ENCODE data around the gene SMYD4. TPM values are rescaled to one million over a fixed set of nuclear protein-coding genes. Genes with fewer than 3 reads are reported as not detected.

The SMYD4 gene
- total RNA-seq, 1 experiment from 2014 or later, result 32.1 TPM

DNA sequence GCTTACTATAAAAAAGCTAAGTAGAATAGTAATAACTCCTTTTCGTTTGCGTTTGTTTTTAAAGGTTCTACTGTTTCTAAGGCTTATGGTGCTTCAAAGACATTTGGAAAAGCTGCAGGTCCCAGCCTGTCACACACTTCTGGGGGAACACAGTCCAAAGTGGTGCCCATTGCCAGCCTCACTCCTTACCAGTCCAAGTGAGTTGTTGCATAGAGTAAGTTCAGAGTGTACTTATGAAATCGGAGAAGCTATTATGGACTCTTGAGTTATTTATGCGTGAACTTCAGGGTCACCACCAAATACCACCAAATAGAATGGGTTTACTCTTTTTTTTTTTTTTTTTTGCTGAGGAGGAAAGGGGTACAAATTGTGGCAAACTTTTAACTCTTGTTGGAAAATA lies 45.9 kb upstream of the SMYD4 start:
- no peaks in the 10 kb centered on the region for H3K27me3 Mint-ChIP-seq (ENCODE audit: insufficient read depth, unreplicated experiment)
- H3K36me3 Mint-ChIP-seq (ENCODE audit: insufficient read depth, unreplicated experiment), result peaks cover 68% of the 10 kb centered on the region

DNA sequence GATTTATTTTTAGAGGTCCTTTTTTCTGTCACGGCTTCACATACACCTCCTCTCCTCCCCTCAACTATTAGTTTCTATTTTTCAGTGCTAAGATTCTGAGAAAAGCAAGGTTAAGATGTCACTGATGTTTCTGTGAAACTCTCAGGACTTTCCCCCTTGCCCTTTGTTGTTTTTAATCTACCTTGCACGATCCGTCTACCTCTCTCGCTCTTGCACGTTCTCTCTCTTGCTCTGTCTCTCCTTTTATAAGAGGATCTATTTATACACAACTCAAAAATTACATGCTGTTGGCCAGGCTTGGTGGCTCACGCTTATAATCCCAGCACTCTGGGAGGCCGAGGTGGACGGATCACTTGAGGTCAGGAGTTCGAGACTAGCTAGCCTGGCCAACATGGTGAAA lies 43.7 kb upstream of the SMYD4 start:
- no TSS peak for BruUV-seq (replicated peaks)
- Histone ChIP-seq H3K4me1 (no peaks in the 10 kb centered on the region), H3K4me3 (ENCODE audit: low read depth, low read length) (no peak overlapping the region), H3K9me3 (no peaks in the 10 kb centered on the region), H3K27me3 (replicated peaks; ENCODE audit: control insufficient read depth, insufficient read depth, low read length) (no peaks in the 10 kb centered on the region), H3K36me3 (ENCODE audit: control insufficient read depth, insufficient read depth, low read length) (peaks cover 4% of the 10 kb centered on the region)
- Mint-ChIP-seq H3K4me1 (ENCODE audit: low read depth, unreplicated experiment) (no peaks in the 10 kb centered on the region), H3K27me3 (ENCODE audit: insufficient read depth, unreplicated experiment) (no peaks in the 10 kb centered on the region), H3K4me3 (ENCODE audit: unreplicated experiment) (no peak overlapping the region), H3K27ac (ENCODE audit: unreplicated experiment) (no peak overlapping the region), H3K9me3 (ENCODE audit: unreplicated experiment) (no peaks in the 10 kb centered on the region), H3K36me3 (ENCODE audit: insufficient read depth, unreplicated experiment) (peaks cover 59% of the 10 kb centered on the region)
- DNase-seq, result no peak
- TF ChIP-seq CTCF (IDR thresholded peaks at IDR 0.05; ENCODE audit: insufficient read depth in 1 of 2, low read depth in 1 of 2, low read length in 1 of 2, severe bottlenecking in 1 of 2, unreplicated experiment in 1 of 2), result no peak
- intact Hi-C loops (cut with micrococcal nuclease; ENCODE audit: unreplicated experiment), result no loop called here
- POLR2A ChIA-PET, result no interaction called here
- CTCF ChIA-PET, result no interaction called here

More for the DNA sequence above, 45.9 kb upstream of the SMYD4 start:
- no peak overlapping the region for H3K27ac Mint-ChIP-seq (ENCODE audit: unreplicated experiment)
- H3K4me1 Mint-ChIP-seq (ENCODE audit: low read depth, unreplicated experiment), result no peaks in the 10 kb centered on the region
- no TSS peak for BruUV-seq (replicated peaks)
- Histone ChIP-seq H3K4me1 (no peaks in the 10 kb centered on the region), H3K4me3 (ENCODE audit: low read depth, low read length) (no peak overlapping the region), H3K27me3 (replicated peaks; ENCODE audit: control insufficient read depth, insufficient read depth, low read length) (no peaks in the 10 kb centered on the region), H3K9me3 (no peaks in the 10 kb centered on the region), H3K36me3 (ENCODE audit: control insufficient read depth, insufficient read depth, low read length) (peaks cover 9% of the 10 kb centered on the region)
- intact Hi-C loops (cut with micrococcal nuclease; ENCODE audit: unreplicated experiment), result no loop called here
- POLR2A ChIA-PET, result no interaction called here
- TF ChIP-seq CTCF (IDR thresholded peaks at IDR 0.05; ENCODE audit: insufficient read depth in 1 of 2, low read depth in 1 of 2, low read length in 1 of 2, severe bottlenecking in 1 of 2, unreplicated experiment in 1 of 2), result no peak
- DNase-seq, result no peak
- no peaks in the 10 kb centered on the region for H3K9me3 Mint-ChIP-seq (ENCODE audit: unreplicated experiment)
- CTCF ChIA-PET, result no interaction called here
- H3K4me3 Mint-ChIP-seq (ENCODE audit: unreplicated experiment), result no peak overlapping the region

- no TSS peak for BruUV-seq (replicated peaks)
- H3K36me3 ChIP-seq (ENCODE audit: control insufficient read depth, insufficient read depth, low read length), result peaks cover 3% of the 10 kb centered on the region; the same call in 1 of the 2 replicates
- H3K4me1 Mint-ChIP-seq (ENCODE audit: low read depth, unreplicated experiment), result no peaks in the 10 kb centered on the region
- H3K27me3 ChIP-seq (replicated peaks; ENCODE audit: control insufficient read depth, insufficient read depth, low read length), result no peaks in the 10 kb centered on the region
- CTCF ChIA-PET, result no interaction called here
- H3K4me1 ChIP-seq, result no peaks in the 10 kb centered on the region
- H3K4me3 ChIP-seq (ENCODE audit: low read depth, low read length), result no peak overlapping the region
- H3K36me3 Mint-ChIP-seq (ENCODE audit: insufficient read depth, unreplicated experiment), result peaks cover 58% of the 10 kb centered on the region
- TF ChIP-seq CTCF (IDR thresholded peaks at IDR 0.05; ENCODE audit: insufficient read depth in 1 of 2, low read depth in 1 of 2, low read length in 1 of 2, severe bottlenecking in 1 of 2, unreplicated experiment in 1 of 2), result no peak
- DNase-seq, result no peak
- no peaks in the 10 kb centered on the region for H3K9me3 ChIP-seq
- intact Hi-C loops (cut with micrococcal nuclease; ENCODE audit: unreplicated experiment), result no loop called here
- POLR2A ChIA-PET, result no interaction called here
- H3K27me3 Mint-ChIP-seq (ENCODE audit: insufficient read depth, unreplicated experiment), result no peaks in the 10 kb centered on the region
- H3K4me3 Mint-ChIP-seq (ENCODE audit: unreplicated experiment), result no peak overlapping the region
- H3K9me3 Mint-ChIP-seq (ENCODE audit: unreplicated experiment), result no peaks in the 10 kb centered on the region
- no peak overlapping the region for H3K27ac Mint-ChIP-seq (ENCODE audit: unreplicated experiment)
Observed at GRCh38 chr17:1872976-1873375, 43.3 kb upstream of the SMYD4 start.

All from Caco-2 (cell line).